SH-SY5Y (cell line): Measurements from ENCODE around the gene SRMS.

Experiments used
- GATA2 ChIP-seq: IDR thresholded peaks from 2 replicates; pipeline ENCODE4 v1.6.1; 2011; ENCODE audit warnings: mild to moderate bottlenecking, low read depth, low read length
- GATA3 ChIP-seq: IDR thresholded peaks from 2 replicates; pipeline ENCODE4 v1.6.1; 2011; ENCODE audit warnings: low read depth, mild to moderate bottlenecking, low read length, moderate library complexity

- TF ChIP-seq GATA2 (no peak), GATA3 (no peak)
Observed at GRCh38 chr20:63570281-63571086, 22.9 kb upstream of the SRMS start.
